Activated T-helper 9 cell treated with anti-CD3 and anti-CD28 coated beads, Interleukin-2, amount 50 U/mL, for 16 hours (primary cell): ENCODE results near the gene MVB12B.

Experiments used
- DNase-seq: peaks from one replicate; pipeline ENCODE4 v3.0.0-alpha.2; 2020; ENCODE audit warnings: low read depth

MVB12B gene

GRCh38 chr9:126494746-126495145, 168.1 kb downstream of the MVB12B start:
- DNase-seq, result no peak

GRCh38 chr9:126495411-126496180, 169.0 kb downstream of the MVB12B start:
- DNase-seq, result no peak

- DNase-seq, result no peak
These were observed 169.6 kb downstream of the MVB12B start for GRCh38 chr9:126496181-126496576.

GRCh38 chr9:126496781-126497659, 170.4 kb downstream of the MVB12B start:
- no peak for DNase-seq

GRCh38 chr9:126497660-126498275, 171.1 kb downstream of the MVB12B start:
- DNase-seq, result no peak

GRCh38 chr9:126498331-126498730, 171.7 kb downstream of the MVB12B start:
- DNase-seq, result no peak

GRCh38 chr9:126499005-126499910, 172.6 kb downstream of the MVB12B start:
- DNase-seq, result peak; percentile 25

GRCh38 chr9:126499911-126500599, 173.4 kb downstream of the MVB12B start:
- DNase-seq, result no peak

GRCh38 chr9:126500600-126501382, 174.2 kb downstream of the MVB12B start:
- peak; percentile 57 for DNase-seq

- no peak for DNase-seq
These were observed 175.0 kb downstream of the MVB12B start for GRCh38 chr9:126501383-126502331.

GRCh38 chr9:126502417-126503332, 176.0 kb downstream of the MVB12B start:
- no peak for DNase-seq

- no peak for DNase-seq
These were observed 176.9 kb downstream of the MVB12B start for GRCh38 chr9:126503333-126504085.

- DNase-seq, result no peak
These were observed 177.7 kb downstream of the MVB12B start for GRCh38 chr9:126504086-126504976.

GRCh38 chr9:126504977-126505455, 178.4 kb downstream of the MVB12B start:
- DNase-seq, result no peak

GRCh38 chr9:126505697-126506346, 179.2 kb downstream of the MVB12B start:
- no peak for DNase-seq
